ENCODE results near the gene ZNF132.
"Not testable (repeated sequence)": the region's sequence is repeated elsewhere in the genome, so short reads cannot be mapped to it uniquely, and the experiment has no call there.

The ZNF132 gene

DNA sequence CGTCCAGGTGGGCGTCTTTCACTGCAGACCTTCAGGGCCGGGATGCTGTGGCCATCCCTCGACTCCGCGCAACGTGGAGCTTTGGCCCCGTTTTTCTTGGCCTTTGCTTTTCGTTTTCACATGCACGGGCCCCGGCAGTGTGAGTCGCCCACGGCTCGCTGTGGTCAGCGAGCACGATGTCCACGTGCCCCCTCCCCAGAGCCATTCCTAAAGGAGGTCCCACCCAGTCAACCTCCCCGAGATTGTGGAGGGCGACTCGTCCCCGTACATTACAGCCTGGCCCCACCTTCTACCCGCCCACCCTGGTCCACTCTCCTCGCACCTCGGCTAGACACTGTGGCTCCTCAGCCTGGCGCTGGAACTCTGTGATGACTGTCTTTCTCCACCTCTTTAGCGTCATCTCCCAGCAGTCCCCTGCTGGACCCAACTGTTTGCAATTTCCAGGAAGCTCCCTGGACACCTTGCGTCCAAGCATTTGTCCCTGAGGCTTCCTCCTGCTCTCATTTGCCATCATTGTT, 36.6 kb upstream of the ZNF132 start:
- H3K27ac ChIP-seq (ENCODE audit: low read length) = no peak overlapping the region
- no peaks in the 10 kb centered on the region for H3K27me3 ChIP-seq (ENCODE audit: control insufficient read depth, insufficient read depth, low read length)
- H3K36me3 ChIP-seq (ENCODE audit: control insufficient read depth, insufficient read depth, low read length) = peaks cover 6% of the 10 kb centered on the region
- no peak for DNase-seq (ENCODE audit: low read depth, low spot score)
- peak overlapping the region; percentile 53; the same call in 1 of the 2 replicates for H3K4me3 ChIP-seq (ENCODE audit: low read length)
- H3K9me3 ChIP-seq (ENCODE audit: control insufficient read depth, insufficient read depth, low read length) = no peaks in the 10 kb centered on the region
- WGBS (ENCODE audit: insufficient coverage, insufficient read length) = no CpG with 5 or more reads among the region's 27 CpGs
- H3K4me1 ChIP-seq (ENCODE audit: control insufficient read depth, insufficient read depth, low read length) = peaks cover 3% of the 10 kb centered on the region; the same call in 1 of the 2 replicates

DNA sequence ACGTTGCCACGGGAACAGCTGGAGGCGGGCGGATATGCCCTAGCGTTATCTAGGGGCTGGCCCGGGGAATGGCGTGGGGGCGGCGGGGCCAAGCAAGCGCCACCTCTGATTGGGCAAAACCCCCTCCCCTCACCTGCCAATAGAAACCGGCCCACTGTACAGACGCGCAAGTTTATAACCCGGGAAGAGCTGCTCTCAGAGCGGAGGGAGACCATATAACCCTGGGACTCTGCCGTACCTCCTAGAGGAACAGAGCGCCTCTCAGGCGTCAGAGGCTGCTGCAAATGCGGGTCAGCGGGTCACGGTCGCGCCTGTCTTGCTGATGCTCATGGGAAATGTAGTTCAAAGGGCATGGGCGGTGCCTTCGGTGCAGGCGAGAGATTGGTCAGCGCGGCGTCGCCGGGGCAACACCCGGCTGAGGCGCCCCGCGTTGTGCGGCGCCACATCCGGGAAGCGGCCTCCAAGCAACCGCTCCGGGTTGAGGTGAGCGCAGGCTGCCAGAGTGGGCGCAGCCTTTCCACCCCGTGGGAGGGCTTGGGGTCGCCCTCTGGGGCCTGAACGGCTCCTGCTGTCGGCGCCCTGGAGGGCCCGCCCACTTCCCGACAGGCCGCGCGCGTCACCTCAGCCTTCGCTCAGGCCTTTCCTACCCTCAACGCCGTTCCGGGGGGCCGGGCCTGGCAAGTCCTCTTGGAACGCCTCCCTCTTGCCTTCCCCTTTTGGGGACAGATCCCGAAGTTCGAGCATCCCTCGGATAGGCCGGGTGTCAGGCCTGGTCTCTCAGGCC, 36.0 kb upstream of the ZNF132 start, which contains the start of gene ZNF446:
ZNF446 (plus strand) TSS at position 639 of the 784 bp plus-strand sequence. CDS start 867 bp downstream, outside the sequence.
- peaks cover 3% of the 10 kb centered on the region; the same call in 1 of the 2 replicates for H3K4me1 ChIP-seq (ENCODE audit: control insufficient read depth, insufficient read depth, low read length)
- H3K36me3 ChIP-seq (ENCODE audit: control insufficient read depth, insufficient read depth, low read length) = peaks cover 7% of the 10 kb centered on the region
- no peaks in the 10 kb centered on the region for H3K27me3 ChIP-seq (ENCODE audit: control insufficient read depth, insufficient read depth, low read length)
- no peak within 1 kb of the TSS for H3K27ac ChIP-seq (ENCODE audit: low read length)
- DNase-seq (ENCODE audit: low read depth, low spot score) = peak; percentile 91
- no CpG with 5 or more reads among the region's 64 CpGs for WGBS (ENCODE audit: insufficient coverage, insufficient read length)
- H3K4me3 ChIP-seq (ENCODE audit: low read length) = peak within 1 kb of the TSS; percentile 53; the same call in 1 of the 2 replicates
- no peaks in the 10 kb centered on the region for H3K9me3 ChIP-seq (ENCODE audit: control insufficient read depth, insufficient read depth, low read length)

- H3K4me1 ChIP-seq (ENCODE audit: control insufficient read depth, insufficient read depth, low read length) = peaks cover 3% of the 10 kb centered on the region; the same call in 1 of the 2 replicates
- no CpG with 5 or more reads among the region's 27 CpGs for WGBS (ENCODE audit: insufficient coverage, insufficient read length)
- H3K9me3 ChIP-seq (ENCODE audit: control insufficient read depth, insufficient read depth, low read length) = no peaks in the 10 kb centered on the region
- no peak overlapping the region for H3K27ac ChIP-seq (ENCODE audit: low read length)
- H3K36me3 ChIP-seq (ENCODE audit: control insufficient read depth, insufficient read depth, low read length) = peaks cover 7% of the 10 kb centered on the region
- DNase-seq (ENCODE audit: low read depth, low spot score) = no peak
- peak overlapping the region; percentile 53; the same call in 1 of the 2 replicates for H3K4me3 ChIP-seq (ENCODE audit: low read length)
- no peaks in the 10 kb centered on the region for H3K27me3 ChIP-seq (ENCODE audit: control insufficient read depth, insufficient read depth, low read length)
Measured at GRCh38 chr19:58474997-58475713, 35.2 kb upstream of the ZNF132 start.

DNA sequence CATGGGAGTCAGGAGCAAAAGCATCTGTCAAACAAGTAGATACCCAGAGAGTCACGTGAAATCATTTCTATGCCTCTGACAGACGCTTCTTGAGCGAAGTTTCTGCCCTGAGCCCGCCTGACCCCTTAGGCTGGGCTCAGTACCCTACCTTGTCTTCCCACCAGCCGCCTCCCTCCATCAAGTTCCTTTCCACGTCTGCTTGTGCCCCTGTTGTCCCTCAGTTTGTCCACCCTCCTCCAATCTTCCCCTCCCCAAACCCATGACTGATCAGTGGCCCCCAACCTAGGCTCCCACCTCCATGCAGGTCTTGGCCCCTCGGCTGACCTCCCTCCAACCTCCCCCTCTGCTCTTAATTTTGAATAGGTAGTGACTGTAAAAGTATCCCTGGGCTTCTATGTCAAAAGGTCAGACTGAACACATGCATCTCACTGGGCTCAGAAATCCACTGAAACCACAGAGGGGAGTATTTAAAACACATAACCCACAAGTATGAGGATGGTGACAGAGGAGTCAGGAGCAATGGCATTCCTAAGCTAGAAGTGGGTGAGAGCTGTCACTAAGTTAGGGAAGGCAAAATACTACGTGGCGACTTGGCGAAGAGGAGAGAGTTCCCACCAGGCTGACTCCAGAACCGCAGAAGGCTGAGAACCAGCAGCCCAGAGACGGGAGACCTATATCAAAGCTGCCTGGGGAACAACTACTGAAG, 34.5 kb upstream of the ZNF132 start:
- no peak for DNase-seq (ENCODE audit: low read depth, low spot score)
- no CpG with 5 or more reads among the region's 12 CpGs for WGBS (ENCODE audit: insufficient coverage, insufficient read length)
- no peak overlapping the region for H3K4me3 ChIP-seq (ENCODE audit: low read length)
- no peak overlapping the region for H3K27ac ChIP-seq (ENCODE audit: low read length)
- peaks cover 9% of the 10 kb centered on the region for H3K36me3 ChIP-seq (ENCODE audit: control insufficient read depth, insufficient read depth, low read length)
- no peaks in the 10 kb centered on the region for H3K27me3 ChIP-seq (ENCODE audit: control insufficient read depth, insufficient read depth, low read length)
- no peaks in the 10 kb centered on the region for H3K9me3 ChIP-seq (ENCODE audit: control insufficient read depth, insufficient read depth, low read length)
- peaks cover 3% of the 10 kb centered on the region; the same call in 1 of the 2 replicates for H3K4me1 ChIP-seq (ENCODE audit: control insufficient read depth, insufficient read depth, low read length)

GRCh38 chr19:58473775-58474174, 33.8 kb upstream of the ZNF132 start:
- H3K36me3 ChIP-seq (ENCODE audit: control insufficient read depth, insufficient read depth, low read length) = peaks cover 12% of the 10 kb centered on the region
- no peak for DNase-seq (ENCODE audit: low read depth, low spot score)
- H3K9me3 ChIP-seq (ENCODE audit: control insufficient read depth, insufficient read depth, low read length) = no peaks in the 10 kb centered on the region
- no peak overlapping the region for H3K4me3 ChIP-seq (ENCODE audit: low read length)
- no peak overlapping the region for H3K27ac ChIP-seq (ENCODE audit: low read length)
- H3K27me3 ChIP-seq (ENCODE audit: control insufficient read depth, insufficient read depth, low read length) = no peaks in the 10 kb centered on the region
- peaks cover 3% of the 10 kb centered on the region; the same call in 1 of the 2 replicates for H3K4me1 ChIP-seq (ENCODE audit: control insufficient read depth, insufficient read depth, low read length)

GRCh38 chr19:58471736-58472135, 31.8 kb upstream of the ZNF132 start:
- Histone ChIP-seq H3K4me1 (ENCODE audit: control insufficient read depth, insufficient read depth, low read length) (peaks cover 1% of the 10 kb centered on the region; the same call in 1 of the 2 replicates), H3K27ac (ENCODE audit: low read length) (no peak overlapping the region), H3K4me3 (ENCODE audit: low read length) (no peak overlapping the region), H3K27me3 (ENCODE audit: control insufficient read depth, insufficient read depth, low read length) (no peaks in the 10 kb centered on the region), H3K9me3 (ENCODE audit: control insufficient read depth, insufficient read depth, low read length) (no peaks in the 10 kb centered on the region), H3K36me3 (ENCODE audit: control insufficient read depth, insufficient read depth, low read length) (peaks cover 12% of the 10 kb centered on the region)
- no peak for DNase-seq (ENCODE audit: low read depth, low spot score)
- WGBS (ENCODE audit: insufficient coverage, insufficient read length) = no CpG with 5 or more reads among the region's 39 CpGs

GRCh38 chr19:58470837-58471543, 31.0 kb upstream of the ZNF132 start:
- not testable (repeated sequence) for H3K27me3 ChIP-seq (ENCODE audit: control insufficient read depth, insufficient read depth, low read length); H3K4me1 ChIP-seq (ENCODE audit: control insufficient read depth, insufficient read depth, low read length); H3K27ac ChIP-seq (ENCODE audit: low read length); DNase-seq (ENCODE audit: low read depth, low spot score); H3K9me3 ChIP-seq (ENCODE audit: control insufficient read depth, insufficient read depth, low read length); H3K4me3 ChIP-seq (ENCODE audit: low read length)
- no CpG with 5 or more reads among the region's 53 CpGs for WGBS (ENCODE audit: insufficient coverage, insufficient read length)
- H3K36me3 ChIP-seq (ENCODE audit: control insufficient read depth, insufficient read depth, low read length) = peaks cover 12% of the 10 kb centered on the region

GRCh38 chr19:58469241-58470013, 29.5 kb upstream of the ZNF132 start:
- H3K36me3 ChIP-seq (ENCODE audit: control insufficient read depth, insufficient read depth, low read length) = peaks cover 12% of the 10 kb centered on the region
- WGBS (ENCODE audit: insufficient coverage, insufficient read length) = no CpG with 5 or more reads among the region's 17 CpGs
- no peak for DNase-seq (ENCODE audit: low read depth, low spot score)
- no peak overlapping the region for H3K27ac ChIP-seq (ENCODE audit: low read length)
- no peak overlapping the region for H3K4me3 ChIP-seq (ENCODE audit: low read length)
- no peaks in the 10 kb centered on the region for H3K27me3 ChIP-seq (ENCODE audit: control insufficient read depth, insufficient read depth, low read length)
- H3K4me1 ChIP-seq (ENCODE audit: control insufficient read depth, insufficient read depth, low read length) = no peaks in the 10 kb centered on the region
- no peaks in the 10 kb centered on the region for H3K9me3 ChIP-seq (ENCODE audit: control insufficient read depth, insufficient read depth, low read length)

GRCh38 chr19:58468216-58468839, 28.4 kb upstream of the ZNF132 start:
- Histone ChIP-seq H3K36me3 (ENCODE audit: control insufficient read depth, insufficient read depth, low read length) (peaks cover 12% of the 10 kb centered on the region), H3K27me3 (ENCODE audit: control insufficient read depth, insufficient read depth, low read length) (no peaks in the 10 kb centered on the region), H3K4me3 (ENCODE audit: low read length) (no peak overlapping the region), H3K27ac (ENCODE audit: low read length) (no peak overlapping the region), H3K4me1 (ENCODE audit: control insufficient read depth, insufficient read depth, low read length) (no peaks in the 10 kb centered on the region), H3K9me3 (ENCODE audit: control insufficient read depth, insufficient read depth, low read length) (no peaks in the 10 kb centered on the region)
- no peak for DNase-seq (ENCODE audit: low read depth, low spot score)
- WGBS (ENCODE audit: insufficient coverage, insufficient read length) = no CpG with 5 or more reads among the region's 5 CpGs

All from iPS DF 6.9 (cell line).